Neural cell (in vitro differentiated cells): ENCODE results near the gene NDUFS3. TPM values are rescaled to one million over a fixed set of nuclear protein-coding genes. Genes with fewer than 3 reads are reported as not detected.

Experiments
- H2AFZ ChIP-seq: fragments of 200-600, 300-800 bp; sonication (generic), shearing (Covaris generic); 2 replicates; pipeline ENCODE4 v1.6.0; 2014; ENCODE audit warnings: low read depth, mild to moderate bottlenecking, antibody characterized with exemption, low read length, moderate library complexity
- H3F3A ChIP-seq: fragments of 200-600 bp; shearing (Covaris generic); 2 replicates; pipeline ENCODE4 v1.6.1; 2016; ENCODE audit warnings: mild to moderate bottlenecking, moderate library complexity, mixed read lengths, antibody characterized with exemption, low read length; ENCODE audit not compliant: insufficient read depth, poor library complexity, severe bottlenecking
- H3K27ac ChIP-seq: fragments of 200-600, 300-800 bp; sonication (generic), shearing (Covaris generic); 2 replicates; pipeline ENCODE4 v1.5.1; 2014; ENCODE audit warnings: mild to moderate bottlenecking, low read length, moderate library complexity
- H3K27me3 ChIP-seq: fragments of 300-800, 200-600 bp; sonication (generic), shearing (Covaris generic); 2 replicates; pipeline ENCODE4 v1.6.0; 2014; ENCODE audit warnings: mild to moderate bottlenecking, low read depth, low read length, moderate library complexity; ENCODE audit not compliant: insufficient read depth
- H3K36me3 ChIP-seq: fragments of 300-800, 200-600 bp; sonication (generic), shearing (Covaris generic); 2 replicates; pipeline ENCODE4 v1.5.1; 2014; ENCODE audit warnings: mild to moderate bottlenecking, antibody characterized with exemption, low read length, moderate library complexity; ENCODE audit not compliant: insufficient read depth
- H3K4me2 ChIP-seq: fragments of 300-800, 200-600 bp; sonication (generic), shearing (Covaris generic); 2 replicates; pipeline ENCODE4 v1.6.0; 2014; ENCODE audit warnings: mild to moderate bottlenecking, low read length
- H3K4me3 ChIP-seq: fragments of 300-800, 200-600 bp; sonication (generic), shearing (Covaris generic); 2 replicates; pipeline ENCODE4 v1.5.1; 2014; ENCODE audit warnings: mild to moderate bottlenecking, low read length, moderate library complexity
- H3K79me2 ChIP-seq: fragments of 200-600 bp; shearing (Covaris generic); replicated peaks from 2 replicates; pipeline ENCODE4 v1.6.0; 2014; ENCODE audit warnings: mild to moderate bottlenecking, low read length, moderate library complexity; ENCODE audit not compliant: insufficient read depth
- H3K9ac ChIP-seq: fragments of 300-800, 200-600 bp; sonication (generic), shearing (Covaris generic); 2 replicates; pipeline ENCODE4 v1.6.1; 2016; ENCODE audit warnings: mild to moderate bottlenecking, low read length, mixed read lengths
- H3K9me2 ChIP-seq: fragments of 200-600 bp; shearing (Covaris generic); 2 replicates; pipeline ENCODE4 v1.6.1; 2016; ENCODE audit warnings: mild to moderate bottlenecking, low read length, mixed read lengths; ENCODE audit not compliant: insufficient read depth
- H3K9me3 ChIP-seq: fragments of 200-600, 300-800 bp; sonication (generic), shearing (Covaris generic); 2 replicates; pipeline ENCODE4 v1.6.1; 2016; ENCODE audit warnings: mild to moderate bottlenecking, mixed run types, low read length, moderate library complexity, mixed read lengths
- H4K20me1 ChIP-seq: fragments of 200-600 bp; shearing (Covaris generic); 2 replicates; pipeline ENCODE4 v1.6.1; 2016; ENCODE audit warnings: mild to moderate bottlenecking, mixed run types; ENCODE audit not compliant: insufficient read depth
- EP300 ChIP-seq: fragments of 450-650 bp; conservative IDR thresholded peaks from 2 replicates; pipeline ENCODE4 v1.6.1; 2014; ENCODE audit warnings: antibody characterized with exemption, mild to moderate bottlenecking, moderate library complexity; ENCODE audit not compliant: poor library complexity, severe bottlenecking
- EZH2 ChIP-seq: fragments of 200-600, 300-800 bp; shearing (Covaris generic), sonication (generic); IDR thresholded peaks from 2 replicates; pipeline ENCODE4 v1.6.1; 2014; ENCODE audit warnings: antibody characterized with exemption, low read length, borderline replicate concordance, mild to moderate bottlenecking; ENCODE audit not compliant: insufficient read depth, poor library complexity, severe bottlenecking
- MXI1 ChIP-seq: fragments of 450-650 bp; conservative IDR thresholded peaks from 2 replicates; pipeline ENCODE4 v1.6.1; 2014; ENCODE audit warnings: antibody characterized with exemption, mild to moderate bottlenecking; ENCODE audit not compliant: poor library complexity, severe bottlenecking
- POLR2AphosphoS5 ChIP-seq: IDR thresholded peaks from 2 replicates; pipeline ENCODE4 v1.6.1; 2012
- RAD21 ChIP-seq: fragments of 450-650 bp; conservative IDR thresholded peaks from 2 replicates; pipeline ENCODE4 v1.6.1; 2014; ENCODE audit warnings: antibody characterized with exemption, mild to moderate bottlenecking, moderate library complexity
- SMC3 ChIP-seq: fragments of 450-650 bp; conservative IDR thresholded peaks from 2 replicates; pipeline ENCODE4 v1.6.1; 2014; ENCODE audit warnings: antibody characterized with exemption, mild to moderate bottlenecking, moderate library complexity; ENCODE audit not compliant: poor library complexity
- TAF1 ChIP-seq: IDR thresholded peaks from 2 replicates; pipeline ENCODE4 v1.6.1; 2012; ENCODE audit warnings: low read depth
- polyA plus RNA-seq: library from polyadenylated mRNA; depleted of rRNA; stranded (reverse); fragments of >200 nt; gene quantifications from 2 replicates; pipeline ENCODE4 v1.2.3, GENCODE V29; 2014
- TF ChIP-seq, protein P1 (sequence below): fragments of 450-650 bp; IDR thresholded peaks from 2 replicates; pipeline ENCODE4 v1.5.1; 2014; ENCODE audit warnings: antibody characterized with exemption, mild to moderate bottlenecking, moderate library complexity; ENCODE audit not compliant: poor library complexity, severe bottlenecking
- TF ChIP-seq, protein P2 (sequence below): IDR thresholded peaks from 2 replicates; pipeline ENCODE4 v1.6.1; 2012; ENCODE audit warnings: borderline replicate concordance

NDUFS3 gene
- polyA plus RNA-seq, 1 donor from 2014 or later: 186 TPM

DNA sequence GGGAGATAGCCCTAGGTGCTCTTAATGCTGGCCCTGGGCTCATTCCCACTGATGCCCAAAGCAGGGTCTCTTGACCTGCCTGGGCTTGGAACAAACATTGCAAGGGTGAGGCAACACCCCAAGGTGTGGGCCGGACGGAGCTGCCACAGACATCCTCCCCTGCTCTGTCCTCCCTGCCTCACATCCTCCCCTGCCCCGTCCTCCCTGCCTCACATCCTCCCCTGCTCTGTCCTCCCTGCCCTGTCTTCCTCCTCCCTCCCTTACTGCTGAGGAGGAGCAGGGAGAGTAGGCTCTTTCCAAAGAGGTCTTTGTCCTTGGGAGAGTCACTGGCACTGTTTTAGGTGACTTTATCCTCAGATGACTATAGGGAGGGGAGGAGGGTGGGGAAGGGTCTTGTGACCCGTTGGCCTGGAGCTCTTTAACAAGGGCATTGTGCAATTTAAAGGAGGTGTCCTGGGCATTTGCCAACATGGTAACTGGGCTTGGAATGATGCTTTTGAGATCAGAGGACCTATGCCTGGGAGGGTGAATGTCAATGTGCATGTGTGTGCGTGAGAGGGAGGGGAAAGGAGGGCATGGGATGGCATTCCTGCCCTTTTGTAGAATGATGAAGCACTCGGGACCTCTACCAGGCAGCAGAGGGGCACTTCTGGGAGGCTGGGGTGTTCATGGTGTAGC, 8.3 kb downstream of the NDUFS3 start:
- Histone ChIP-seq H2AFZ (no peak overlapping the region), H3K27me3 (no peaks in the 10 kb centered on the region), H3F3A (no peaks in the 10 kb centered on the region), H3K4me2 (no peak overlapping the region), H3K9me3 (no peaks in the 10 kb centered on the region), H4K20me1 (no peaks in the 10 kb centered on the region), H3K9me2 (no peaks in the 10 kb centered on the region), H3K9ac (no peak overlapping the region), H3K4me3 (no peak overlapping the region), H3K36me3 (no peaks in the 10 kb centered on the region), H3K79me2 (no peaks in the 10 kb centered on the region), H3K27ac (no peak overlapping the region)
- TF ChIP-seq POLR2AphosphoS5: no peak
- TF ChIP-seq MXI1: no peak
- no peak for TF ChIP-seq TAF1
- no peak for TF ChIP-seq EZH2
- TF ChIP-seq, protein P1, sequence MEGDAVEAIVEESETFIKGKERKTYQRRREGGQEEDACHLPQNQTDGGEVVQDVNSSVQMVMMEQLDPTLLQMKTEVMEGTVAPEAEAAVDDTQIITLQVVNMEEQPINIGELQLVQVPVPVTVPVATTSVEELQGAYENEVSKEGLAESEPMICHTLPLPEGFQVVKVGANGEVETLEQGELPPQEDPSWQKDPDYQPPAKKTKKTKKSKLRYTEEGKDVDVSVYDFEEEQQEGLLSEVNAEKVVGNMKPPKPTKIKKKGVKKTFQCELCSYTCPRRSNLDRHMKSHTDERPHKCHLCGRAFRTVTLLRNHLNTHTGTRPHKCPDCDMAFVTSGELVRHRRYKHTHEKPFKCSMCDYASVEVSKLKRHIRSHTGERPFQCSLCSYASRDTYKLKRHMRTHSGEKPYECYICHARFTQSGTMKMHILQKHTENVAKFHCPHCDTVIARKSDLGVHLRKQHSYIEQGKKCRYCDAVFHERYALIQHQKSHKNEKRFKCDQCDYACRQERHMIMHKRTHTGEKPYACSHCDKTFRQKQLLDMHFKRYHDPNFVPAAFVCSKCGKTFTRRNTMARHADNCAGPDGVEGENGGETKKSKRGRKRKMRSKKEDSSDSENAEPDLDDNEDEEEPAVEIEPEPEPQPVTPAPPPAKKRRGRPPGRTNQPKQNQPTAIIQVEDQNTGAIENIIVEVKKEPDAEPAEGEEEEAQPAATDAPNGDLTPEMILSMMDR: no peak
- no peak for TF ChIP-seq EP300
- TF ChIP-seq RAD21: no peak

DNA sequence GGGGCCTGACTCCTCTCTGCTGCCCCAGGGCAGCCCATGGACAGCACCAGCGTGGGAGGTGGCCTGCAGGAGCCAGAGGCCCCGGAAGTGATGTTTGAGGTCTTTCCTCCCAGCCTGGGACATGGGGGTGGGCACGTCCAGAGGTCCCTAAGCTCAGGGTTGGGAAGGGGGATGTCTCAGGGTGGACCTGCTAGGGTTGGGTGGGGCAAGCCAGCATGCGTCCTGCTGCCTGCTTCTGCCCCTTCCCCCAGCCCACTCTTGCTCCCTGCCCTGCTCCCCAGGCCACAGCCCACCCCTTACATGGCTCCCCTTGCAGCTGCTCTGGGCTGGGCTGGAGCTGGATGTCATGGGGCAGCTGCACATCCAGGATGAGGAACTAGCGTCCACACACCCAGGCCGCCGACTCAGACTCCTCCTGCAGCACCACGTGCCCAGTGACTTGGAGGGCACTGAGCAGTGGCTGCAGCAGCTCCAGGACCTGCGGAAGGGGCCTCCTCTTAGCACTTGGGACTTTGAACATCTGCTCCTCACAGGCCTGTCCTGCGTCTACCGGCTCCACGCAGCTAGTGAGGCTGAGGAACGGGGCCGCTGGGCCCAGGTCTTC, 9.0 kb downstream of the NDUFS3 start:
- Histone ChIP-seq H3K79me2 (no peaks in the 10 kb centered on the region), H2AFZ (no peak overlapping the region), H3K4me3 (no peak overlapping the region), H3K4me2 (no peak overlapping the region), H3K27ac (no peak overlapping the region), H3K9me3 (no peaks in the 10 kb centered on the region), H3F3A (no peaks in the 10 kb centered on the region), H4K20me1 (no peaks in the 10 kb centered on the region), H3K9ac (no peak overlapping the region), H3K27me3 (no peaks in the 10 kb centered on the region), H3K9me2 (no peaks in the 10 kb centered on the region), H3K36me3 (no peaks in the 10 kb centered on the region)
- TF ChIP-seq, protein P2, sequence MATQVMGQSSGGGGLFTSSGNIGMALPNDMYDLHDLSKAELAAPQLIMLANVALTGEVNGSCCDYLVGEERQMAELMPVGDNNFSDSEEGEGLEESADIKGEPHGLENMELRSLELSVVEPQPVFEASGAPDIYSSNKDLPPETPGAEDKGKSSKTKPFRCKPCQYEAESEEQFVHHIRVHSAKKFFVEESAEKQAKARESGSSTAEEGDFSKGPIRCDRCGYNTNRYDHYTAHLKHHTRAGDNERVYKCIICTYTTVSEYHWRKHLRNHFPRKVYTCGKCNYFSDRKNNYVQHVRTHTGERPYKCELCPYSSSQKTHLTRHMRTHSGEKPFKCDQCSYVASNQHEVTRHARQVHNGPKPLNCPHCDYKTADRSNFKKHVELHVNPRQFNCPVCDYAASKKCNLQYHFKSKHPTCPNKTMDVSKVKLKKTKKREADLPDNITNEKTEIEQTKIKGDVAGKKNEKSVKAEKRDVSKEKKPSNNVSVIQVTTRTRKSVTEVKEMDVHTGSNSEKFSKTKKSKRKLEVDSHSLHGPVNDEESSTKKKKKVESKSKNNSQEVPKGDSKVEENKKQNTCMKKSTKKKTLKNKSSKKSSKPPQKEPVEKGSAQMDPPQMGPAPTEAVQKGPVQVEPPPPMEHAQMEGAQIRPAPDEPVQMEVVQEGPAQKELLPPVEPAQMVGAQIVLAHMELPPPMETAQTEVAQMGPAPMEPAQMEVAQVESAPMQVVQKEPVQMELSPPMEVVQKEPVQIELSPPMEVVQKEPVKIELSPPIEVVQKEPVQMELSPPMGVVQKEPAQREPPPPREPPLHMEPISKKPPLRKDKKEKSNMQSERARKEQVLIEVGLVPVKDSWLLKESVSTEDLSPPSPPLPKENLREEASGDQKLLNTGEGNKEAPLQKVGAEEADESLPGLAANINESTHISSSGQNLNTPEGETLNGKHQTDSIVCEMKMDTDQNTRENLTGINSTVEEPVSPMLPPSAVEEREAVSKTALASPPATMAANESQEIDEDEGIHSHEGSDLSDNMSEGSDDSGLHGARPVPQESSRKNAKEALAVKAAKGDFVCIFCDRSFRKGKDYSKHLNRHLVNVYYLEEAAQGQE: no peak
- TF ChIP-seq POLR2AphosphoS5 (no peak), EZH2 (no peak), MXI1 (no peak), RAD21 (no peak), TAF1 (no peak)

DNA sequence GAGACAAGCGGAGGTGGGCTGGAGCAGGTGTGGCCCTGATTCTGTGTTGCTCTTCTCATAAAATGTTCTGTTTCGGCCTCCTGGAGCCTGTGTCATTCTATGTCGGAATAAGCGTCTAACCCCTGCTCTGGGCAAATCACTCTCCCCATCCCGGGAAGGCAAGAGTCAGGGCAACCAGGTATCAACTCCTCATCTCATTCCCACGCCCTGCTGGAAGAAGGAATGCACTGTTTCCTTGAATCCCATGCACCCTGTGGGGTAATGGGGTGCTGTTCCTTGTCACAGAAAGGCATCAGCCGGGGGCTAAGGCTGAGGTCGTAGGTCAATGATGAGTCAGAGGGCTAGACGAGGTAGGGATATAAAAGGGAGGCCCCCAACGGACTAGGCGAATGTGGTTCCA, 10.2 kb downstream of the NDUFS3 start:
- no peaks in the 10 kb centered on the region for H3K27me3 ChIP-seq
- no peaks in the 10 kb centered on the region for H3K9me2 ChIP-seq
- TF ChIP-seq RAD21: no peak
- TF ChIP-seq, protein P1: no peak
- TF ChIP-seq TAF1: no peak
- TF ChIP-seq, protein P2: no peak
- no peak for TF ChIP-seq POLR2AphosphoS5
- TF ChIP-seq EP300: no peak
- no peak for TF ChIP-seq EZH2
- TF ChIP-seq SMC3: no peak
- TF ChIP-seq MXI1: no peak
- no peak overlapping the region for H2AFZ ChIP-seq
- no peaks in the 10 kb centered on the region for H3K79me2 ChIP-seq
- H3K9me3 ChIP-seq: no peaks in the 10 kb centered on the region
- H4K20me1 ChIP-seq: no peaks in the 10 kb centered on the region
- no peak overlapping the region for H3K4me2 ChIP-seq
- H3K36me3 ChIP-seq: no peaks in the 10 kb centered on the region
- no peak overlapping the region for H3K4me3 ChIP-seq
- H3K9ac ChIP-seq: no peak overlapping the region
- no peak overlapping the region for H3K27ac ChIP-seq
- no peaks in the 10 kb centered on the region for H3F3A ChIP-seq
